ENCODE data around the gene ATG10.

GRCh38 chr5:82259172-82259800 is 287.5 kb downstream of the ATG10 start:
- TF ChIP-seq PRDM15 (CRISPR knock-in tag; IDR thresholded peaks at IDR 0.05) (no peak), FOXJ3 (CRISPR knock-in tag; IDR thresholded peaks at IDR 0.05; ENCODE audit: borderline replicate concordance) (no peak), HMGA2 (CRISPR knock-in tag; IDR thresholded peaks at IDR 0.05) (no peak), ZBTB21 (CRISPR knock-in tag; IDR thresholded peaks at IDR 0.05; ENCODE audit: borderline replicate concordance) (no peak), ATF2 (CRISPR knock-in tag; IDR thresholded peaks at IDR 0.05; ENCODE audit: borderline replicate concordance, low read depth) (no peak), ATF6 (CRISPR knock-in tag; IDR thresholded peaks at IDR 0.05) (no peak), ZNF423 (CRISPR knock-in tag; IDR thresholded peaks at IDR 0.05) (no peak)
- TF ChIP-seq, protein P1, sequence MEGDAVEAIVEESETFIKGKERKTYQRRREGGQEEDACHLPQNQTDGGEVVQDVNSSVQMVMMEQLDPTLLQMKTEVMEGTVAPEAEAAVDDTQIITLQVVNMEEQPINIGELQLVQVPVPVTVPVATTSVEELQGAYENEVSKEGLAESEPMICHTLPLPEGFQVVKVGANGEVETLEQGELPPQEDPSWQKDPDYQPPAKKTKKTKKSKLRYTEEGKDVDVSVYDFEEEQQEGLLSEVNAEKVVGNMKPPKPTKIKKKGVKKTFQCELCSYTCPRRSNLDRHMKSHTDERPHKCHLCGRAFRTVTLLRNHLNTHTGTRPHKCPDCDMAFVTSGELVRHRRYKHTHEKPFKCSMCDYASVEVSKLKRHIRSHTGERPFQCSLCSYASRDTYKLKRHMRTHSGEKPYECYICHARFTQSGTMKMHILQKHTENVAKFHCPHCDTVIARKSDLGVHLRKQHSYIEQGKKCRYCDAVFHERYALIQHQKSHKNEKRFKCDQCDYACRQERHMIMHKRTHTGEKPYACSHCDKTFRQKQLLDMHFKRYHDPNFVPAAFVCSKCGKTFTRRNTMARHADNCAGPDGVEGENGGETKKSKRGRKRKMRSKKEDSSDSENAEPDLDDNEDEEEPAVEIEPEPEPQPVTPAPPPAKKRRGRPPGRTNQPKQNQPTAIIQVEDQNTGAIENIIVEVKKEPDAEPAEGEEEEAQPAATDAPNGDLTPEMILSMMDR (IDR thresholded peaks at IDR 0.05): no peak
- TF ChIP-seq, protein P2, sequence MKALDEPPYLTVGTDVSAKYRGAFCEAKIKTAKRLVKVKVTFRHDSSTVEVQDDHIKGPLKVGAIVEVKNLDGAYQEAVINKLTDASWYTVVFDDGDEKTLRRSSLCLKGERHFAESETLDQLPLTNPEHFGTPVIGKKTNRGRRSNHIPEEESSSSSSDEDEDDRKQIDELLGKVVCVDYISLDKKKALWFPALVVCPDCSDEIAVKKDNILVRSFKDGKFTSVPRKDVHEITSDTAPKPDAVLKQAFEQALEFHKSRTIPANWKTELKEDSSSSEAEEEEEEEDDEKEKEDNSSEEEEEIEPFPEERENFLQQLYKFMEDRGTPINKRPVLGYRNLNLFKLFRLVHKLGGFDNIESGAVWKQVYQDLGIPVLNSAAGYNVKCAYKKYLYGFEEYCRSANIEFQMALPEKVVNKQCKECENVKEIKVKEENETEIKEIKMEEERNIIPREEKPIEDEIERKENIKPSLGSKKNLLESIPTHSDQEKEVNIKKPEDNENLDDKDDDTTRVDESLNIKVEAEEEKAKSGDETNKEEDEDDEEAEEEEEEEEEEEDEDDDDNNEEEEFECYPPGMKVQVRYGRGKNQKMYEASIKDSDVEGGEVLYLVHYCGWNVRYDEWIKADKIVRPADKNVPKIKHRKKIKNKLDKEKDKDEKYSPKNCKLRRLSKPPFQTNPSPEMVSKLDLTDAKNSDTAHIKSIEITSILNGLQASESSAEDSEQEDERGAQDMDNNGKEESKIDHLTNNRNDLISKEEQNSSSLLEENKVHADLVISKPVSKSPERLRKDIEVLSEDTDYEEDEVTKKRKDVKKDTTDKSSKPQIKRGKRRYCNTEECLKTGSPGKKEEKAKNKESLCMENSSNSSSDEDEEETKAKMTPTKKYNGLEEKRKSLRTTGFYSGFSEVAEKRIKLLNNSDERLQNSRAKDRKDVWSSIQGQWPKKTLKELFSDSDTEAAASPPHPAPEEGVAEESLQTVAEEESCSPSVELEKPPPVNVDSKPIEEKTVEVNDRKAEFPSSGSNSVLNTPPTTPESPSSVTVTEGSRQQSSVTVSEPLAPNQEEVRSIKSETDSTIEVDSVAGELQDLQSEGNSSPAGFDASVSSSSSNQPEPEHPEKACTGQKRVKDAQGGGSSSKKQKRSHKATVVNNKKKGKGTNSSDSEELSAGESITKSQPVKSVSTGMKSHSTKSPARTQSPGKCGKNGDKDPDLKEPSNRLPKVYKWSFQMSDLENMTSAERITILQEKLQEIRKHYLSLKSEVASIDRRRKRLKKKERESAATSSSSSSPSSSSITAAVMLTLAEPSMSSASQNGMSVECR (CRISPR knock-in tag; IDR thresholded peaks at IDR 0.05; ENCODE audit: borderline replicate concordance): no peak

All from WTC11 (cell line).